ENCODE measurements around the gene FASTKD3. TPM values are rescaled to one million over a fixed set of nuclear protein-coding genes. Genes with fewer than 3 reads are reported as not detected.

Gene FASTKD3
- total and polyA plus RNA-seq, 7 donors = 3.0 to 23.4 (median 10.3) TPM

DNA sequence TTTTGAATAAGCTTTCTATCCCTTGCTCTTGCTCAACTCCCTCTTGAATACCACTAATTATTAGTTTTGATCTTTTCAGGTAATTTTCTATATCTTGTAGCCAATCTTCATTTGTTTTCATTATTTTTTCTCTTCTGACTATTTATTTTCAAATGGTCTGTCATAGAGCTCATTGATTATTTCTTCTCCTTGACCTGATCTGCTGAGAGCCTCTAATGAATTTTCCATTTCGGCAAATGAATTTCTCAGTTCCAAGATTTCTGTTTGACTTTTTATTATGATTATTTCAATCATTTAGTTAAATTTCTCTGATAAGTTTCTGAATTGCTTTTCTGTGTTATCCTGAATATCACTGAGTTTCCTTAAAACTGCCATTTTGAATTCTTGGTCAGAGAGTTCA lies 39.5 kb upstream of the FASTKD3 start:
- H3K4me1 ChIP-seq = no peaks in the 10 kb centered on the region
- H3K27ac ChIP-seq = no peak overlapping the region
- DNase-seq = no peak
- 96 to 100% methylated on average over 1 of the region's 1 CpG for WGBS, 2 donors
- H3K4me3 ChIP-seq = no peak overlapping the region
- peaks cover 0 to 43% (median 6%) of the 10 kb centered on the region in 4 donors for H3K36me3 ChIP-seq
- peaks cover 0 to 10% (median 3%) of the 10 kb centered on the region in 4 donors for H3K9me3 ChIP-seq
- H3K27me3 ChIP-seq = no peaks in the 10 kb centered on the region
- TF ChIP-seq, protein P1, sequence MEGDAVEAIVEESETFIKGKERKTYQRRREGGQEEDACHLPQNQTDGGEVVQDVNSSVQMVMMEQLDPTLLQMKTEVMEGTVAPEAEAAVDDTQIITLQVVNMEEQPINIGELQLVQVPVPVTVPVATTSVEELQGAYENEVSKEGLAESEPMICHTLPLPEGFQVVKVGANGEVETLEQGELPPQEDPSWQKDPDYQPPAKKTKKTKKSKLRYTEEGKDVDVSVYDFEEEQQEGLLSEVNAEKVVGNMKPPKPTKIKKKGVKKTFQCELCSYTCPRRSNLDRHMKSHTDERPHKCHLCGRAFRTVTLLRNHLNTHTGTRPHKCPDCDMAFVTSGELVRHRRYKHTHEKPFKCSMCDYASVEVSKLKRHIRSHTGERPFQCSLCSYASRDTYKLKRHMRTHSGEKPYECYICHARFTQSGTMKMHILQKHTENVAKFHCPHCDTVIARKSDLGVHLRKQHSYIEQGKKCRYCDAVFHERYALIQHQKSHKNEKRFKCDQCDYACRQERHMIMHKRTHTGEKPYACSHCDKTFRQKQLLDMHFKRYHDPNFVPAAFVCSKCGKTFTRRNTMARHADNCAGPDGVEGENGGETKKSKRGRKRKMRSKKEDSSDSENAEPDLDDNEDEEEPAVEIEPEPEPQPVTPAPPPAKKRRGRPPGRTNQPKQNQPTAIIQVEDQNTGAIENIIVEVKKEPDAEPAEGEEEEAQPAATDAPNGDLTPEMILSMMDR (IDR thresholded peaks at IDR 0.05) = no peak
- TF ChIP-seq EP300 (IDR thresholded peaks at IDR 0.05) (no peak), POLR2A (IDR thresholded peaks at IDR 0.05) (no peak), POLR2AphosphoS5 (IDR thresholded peaks at IDR 0.05) (no peak)
- intact Hi-C loops (cut with DNase I) = no loop called here

DNA sequence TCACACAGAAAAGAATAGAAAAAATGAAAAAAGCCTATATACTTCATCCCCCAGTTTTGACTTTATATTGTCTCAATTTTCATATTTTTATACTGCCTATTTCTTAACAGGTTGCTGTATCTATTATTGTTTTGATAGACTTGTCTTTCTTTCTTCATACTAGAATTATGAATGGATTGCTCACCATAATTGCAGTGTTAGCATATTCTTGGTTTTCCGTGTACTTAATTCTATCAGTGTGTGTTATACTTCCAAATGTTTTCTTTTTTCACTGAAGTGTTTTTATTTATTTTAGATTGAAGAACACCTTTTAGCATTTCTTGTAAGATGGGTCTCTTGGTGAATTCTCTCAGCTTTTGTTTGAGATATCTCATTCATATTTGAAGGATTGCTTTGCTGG lies 38.8 kb upstream of the FASTKD3 start:
- no peak for TF ChIP-seq POLR2AphosphoS5 (IDR thresholded peaks at IDR 0.05)
- TF ChIP-seq, protein P1 (IDR thresholded peaks at IDR 0.05) = no peak
- TF ChIP-seq POLR2A (IDR thresholded peaks at IDR 0.05) = no peak
- TF ChIP-seq EP300 (IDR thresholded peaks at IDR 0.05) = no peak
- no peak for DNase-seq
- Histone ChIP-seq H3K4me3 (no peak overlapping the region), H3K27ac (no peak overlapping the region), H3K36me3 (peaks cover 0 to 50% (median 8%) of the 10 kb centered on the region in 4 donors), H3K27me3 (no peaks in the 10 kb centered on the region), H3K9me3 (peaks cover 0 to 10% (median 3%) of the 10 kb centered on the region in 4 donors), H3K4me1 (no peaks in the 10 kb centered on the region)
- intact Hi-C loops (cut with DNase I) = no loop called here
- WGBS, 2 donors = 93 to 99% methylated on average over 1 of the region's 1 CpG

DNA sequence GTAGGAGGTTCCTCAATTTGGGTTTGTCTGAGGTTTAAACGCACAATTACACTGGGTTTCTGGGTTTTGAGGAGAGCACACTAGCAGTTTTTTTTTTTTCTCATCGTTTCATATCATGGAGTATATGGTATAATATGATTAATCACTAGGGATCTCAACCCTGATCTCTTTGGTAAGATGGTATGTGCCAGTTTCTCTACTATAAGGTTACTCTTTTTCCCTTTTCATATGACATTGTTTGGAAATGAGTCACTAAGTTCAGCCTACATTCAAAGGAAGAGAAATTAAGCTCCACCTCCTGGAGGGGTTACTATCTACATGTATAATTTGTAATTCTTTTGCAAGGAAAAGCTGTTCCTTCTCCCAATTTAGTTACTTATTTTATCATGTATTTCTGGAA lies 35.3 kb upstream of the FASTKD3 start:
- no peak for DNase-seq
- intact Hi-C loops (cut with DNase I) = no loop called here
- H3K4me1 ChIP-seq = no peaks in the 10 kb centered on the region
- H3K27me3 ChIP-seq = no peaks in the 10 kb centered on the region
- H3K9me3 ChIP-seq = peaks cover 0 to 10% (median 3%) of the 10 kb centered on the region in 4 donors
- no peak overlapping the region for H3K4me3 ChIP-seq
- WGBS, 2 donors = 85 to 96% methylated on average over 2 of the region's 2 CpGs
- TF ChIP-seq POLR2AphosphoS5 (IDR thresholded peaks at IDR 0.05) = no peak
- TF ChIP-seq POLR2A (IDR thresholded peaks at IDR 0.05) = no peak
- TF ChIP-seq, protein P1 (IDR thresholded peaks at IDR 0.05) = no peak
- TF ChIP-seq EP300 (IDR thresholded peaks at IDR 0.05) = no peak
- H3K36me3 ChIP-seq = peaks cover under 1 to 79% (median 23%) of the 10 kb centered on the region in 4 donors
- H3K27ac ChIP-seq = no peak overlapping the region

DNA sequence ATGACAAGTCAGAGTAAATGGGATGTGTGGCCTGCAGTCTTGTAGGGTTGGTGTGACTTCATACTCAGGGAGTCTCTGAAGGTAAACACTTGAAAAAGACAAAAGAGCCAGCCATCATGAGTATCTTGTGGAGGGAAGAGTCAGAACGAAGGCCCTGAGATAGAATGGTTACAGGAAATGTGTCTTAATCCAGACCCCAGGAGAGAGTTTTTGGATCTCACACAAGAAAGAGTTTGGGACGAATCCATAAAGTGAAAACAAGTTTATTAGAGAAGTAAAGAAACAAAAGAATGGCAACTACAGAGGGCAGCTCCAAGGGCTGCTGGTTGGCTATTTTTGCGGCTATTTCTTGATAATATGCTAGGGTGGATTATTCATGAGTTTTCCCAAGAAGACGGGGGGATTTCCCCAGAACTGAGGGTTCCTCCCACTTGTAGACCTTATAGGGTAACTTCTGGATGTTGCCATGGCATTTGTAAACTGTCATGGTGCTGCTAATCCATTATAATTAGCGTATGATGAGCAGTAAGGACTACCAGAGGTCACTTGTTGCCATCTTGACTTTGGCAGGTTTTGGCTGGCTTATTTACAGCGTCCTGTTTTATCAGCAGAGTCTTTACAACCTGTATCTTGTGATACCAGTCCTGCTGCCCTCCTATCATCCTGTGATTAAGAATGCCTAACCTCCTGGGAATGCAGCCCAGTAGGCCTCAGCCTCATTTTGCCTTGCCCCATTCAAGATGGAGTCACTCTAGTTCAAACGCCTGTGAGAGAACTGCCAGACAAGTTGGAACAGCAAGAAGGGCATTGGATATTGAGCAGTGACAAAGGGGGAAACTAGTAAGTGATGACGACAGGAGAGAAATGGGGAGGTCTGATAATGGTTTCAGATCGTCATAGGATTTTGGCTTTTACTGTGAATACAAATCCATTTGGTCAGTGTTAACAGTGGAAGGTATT lies 34.1 kb upstream of the FASTKD3 start:
- intact Hi-C loops (cut with DNase I) = no loop called here
- peaks cover 0 to 5% (median 0%) of the 10 kb centered on the region in 4 donors for H3K9me3 ChIP-seq
- H3K4me1 ChIP-seq = no peaks in the 10 kb centered on the region
- WGBS, 2 donors = 94 to 96% methylated on average over 9 of the region's 9 CpGs
- TF ChIP-seq POLR2AphosphoS5 (IDR thresholded peaks at IDR 0.05) = no peak
- DNase-seq = no peak
- H3K36me3 ChIP-seq = peaks cover 3 to 79% (median 24%) of the 10 kb centered on the region in 4 donors
- no peak overlapping the region for H3K4me3 ChIP-seq
- no peaks in the 10 kb centered on the region for H3K27me3 ChIP-seq
- H3K27ac ChIP-seq = no peak overlapping the region

DNA sequence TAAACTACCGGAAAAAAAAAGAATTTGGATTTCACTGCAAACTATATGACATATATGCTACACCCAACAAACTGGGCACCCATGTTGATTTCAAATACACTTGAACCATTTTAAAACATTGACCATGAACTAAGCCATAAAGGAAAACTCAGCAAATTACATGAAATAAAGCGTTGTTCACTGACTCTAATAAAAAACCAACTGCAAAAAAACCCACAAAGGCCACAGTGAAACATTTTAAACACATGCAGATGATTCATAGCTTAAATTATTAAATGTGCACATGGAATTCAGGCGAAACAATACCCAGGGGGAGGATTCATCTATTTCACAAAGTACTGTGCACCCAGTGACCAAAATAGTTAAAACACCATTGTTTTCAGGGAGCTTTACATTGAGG lies 33.4 kb upstream of the FASTKD3 start:
- H3K27me3 ChIP-seq = no peaks in the 10 kb centered on the region
- peaks cover 3 to 83% (median 27%) of the 10 kb centered on the region in 4 donors for H3K36me3 ChIP-seq
- H3K4me3 ChIP-seq = no peak overlapping the region
- no peaks in the 10 kb centered on the region for H3K9me3 ChIP-seq
- WGBS, 2 donors = 78 to 94% methylated on average over 3 of the region's 3 CpGs
- no peak for DNase-seq
- TF ChIP-seq POLR2AphosphoS5 (IDR thresholded peaks at IDR 0.05) (no peak), POLR2A (IDR thresholded peaks at IDR 0.05) (no peak), EP300 (IDR thresholded peaks at IDR 0.05) (no peak)
- TF ChIP-seq, protein P1 (IDR thresholded peaks at IDR 0.05) = no peak
- intact Hi-C loops (cut with DNase I) = no loop called here
- H3K27ac ChIP-seq = no peak overlapping the region
- H3K4me1 ChIP-seq = no peaks in the 10 kb centered on the region
